Neural cell (in vitro differentiated cells): Measurements from ENCODE around the gene FARSA. TPM values are rescaled to one million over a fixed set of nuclear protein-coding genes. Genes with fewer than 3 reads are reported as not detected.

ENCODE experiments used
- H2AFZ ChIP-seq: fragments of 200-600, 300-800 bp; sonication (generic), shearing (Covaris generic); 2 replicates; pipeline ENCODE4 v1.6.0; 2014; ENCODE audit warnings: low read depth, mild to moderate bottlenecking, antibody characterized with exemption, low read length, moderate library complexity
- H3F3A ChIP-seq: fragments of 200-600 bp; shearing (Covaris generic); 2 replicates; pipeline ENCODE4 v1.6.1; 2016; ENCODE audit warnings: mild to moderate bottlenecking, moderate library complexity, mixed read lengths, antibody characterized with exemption, low read length; ENCODE audit not compliant: insufficient read depth, poor library complexity, severe bottlenecking
- H3K27ac ChIP-seq: fragments of 200-600, 300-800 bp; sonication (generic), shearing (Covaris generic); 2 replicates; pipeline ENCODE4 v1.5.1; 2014; ENCODE audit warnings: mild to moderate bottlenecking, low read length, moderate library complexity
- H3K27me3 ChIP-seq: fragments of 300-800, 200-600 bp; sonication (generic), shearing (Covaris generic); 2 replicates; pipeline ENCODE4 v1.6.0; 2014; ENCODE audit warnings: mild to moderate bottlenecking, low read depth, low read length, moderate library complexity; ENCODE audit not compliant: insufficient read depth
- H3K36me3 ChIP-seq: fragments of 300-800, 200-600 bp; sonication (generic), shearing (Covaris generic); 2 replicates; pipeline ENCODE4 v1.5.1; 2014; ENCODE audit warnings: mild to moderate bottlenecking, antibody characterized with exemption, low read length, moderate library complexity; ENCODE audit not compliant: insufficient read depth
- H3K4me2 ChIP-seq: fragments of 300-800, 200-600 bp; sonication (generic), shearing (Covaris generic); 2 replicates; pipeline ENCODE4 v1.6.0; 2014; ENCODE audit warnings: mild to moderate bottlenecking, low read length
- H3K4me3 ChIP-seq: fragments of 300-800, 200-600 bp; sonication (generic), shearing (Covaris generic); 2 replicates; pipeline ENCODE4 v1.5.1; 2014; ENCODE audit warnings: mild to moderate bottlenecking, low read length, moderate library complexity
- H3K79me2 ChIP-seq: fragments of 200-600 bp; shearing (Covaris generic); replicated peaks from 2 replicates; pipeline ENCODE4 v1.6.0; 2014; ENCODE audit warnings: mild to moderate bottlenecking, low read length, moderate library complexity; ENCODE audit not compliant: insufficient read depth
- H3K9ac ChIP-seq: fragments of 300-800, 200-600 bp; sonication (generic), shearing (Covaris generic); 2 replicates; pipeline ENCODE4 v1.6.1; 2016; ENCODE audit warnings: mild to moderate bottlenecking, low read length, mixed read lengths
- H3K9me2 ChIP-seq: fragments of 200-600 bp; shearing (Covaris generic); 2 replicates; pipeline ENCODE4 v1.6.1; 2016; ENCODE audit warnings: mild to moderate bottlenecking, low read length, mixed read lengths; ENCODE audit not compliant: insufficient read depth
- H3K9me3 ChIP-seq: fragments of 200-600, 300-800 bp; sonication (generic), shearing (Covaris generic); 2 replicates; pipeline ENCODE4 v1.6.1; 2016; ENCODE audit warnings: mild to moderate bottlenecking, mixed run types, low read length, moderate library complexity, mixed read lengths
- H4K20me1 ChIP-seq: fragments of 200-600 bp; shearing (Covaris generic); 2 replicates; pipeline ENCODE4 v1.6.1; 2016; ENCODE audit warnings: mild to moderate bottlenecking, mixed run types; ENCODE audit not compliant: insufficient read depth
- CTCF ChIP-seq: fragments of 450-650 bp; IDR thresholded peaks from 2 replicates; pipeline ENCODE4 v1.5.1; 2014; ENCODE audit warnings: antibody characterized with exemption, mild to moderate bottlenecking, moderate library complexity; ENCODE audit not compliant: poor library complexity, severe bottlenecking
- EP300 ChIP-seq: fragments of 450-650 bp; conservative IDR thresholded peaks from 2 replicates; pipeline ENCODE4 v1.6.1; 2014; ENCODE audit warnings: antibody characterized with exemption, mild to moderate bottlenecking, moderate library complexity; ENCODE audit not compliant: poor library complexity, severe bottlenecking
- EZH2 ChIP-seq: fragments of 200-600, 300-800 bp; shearing (Covaris generic), sonication (generic); IDR thresholded peaks from 2 replicates; pipeline ENCODE4 v1.6.1; 2014; ENCODE audit warnings: antibody characterized with exemption, low read length, borderline replicate concordance, mild to moderate bottlenecking; ENCODE audit not compliant: insufficient read depth, poor library complexity, severe bottlenecking
- MXI1 ChIP-seq: fragments of 450-650 bp; conservative IDR thresholded peaks from 2 replicates; pipeline ENCODE4 v1.6.1; 2014; ENCODE audit warnings: antibody characterized with exemption, mild to moderate bottlenecking; ENCODE audit not compliant: poor library complexity, severe bottlenecking
- POLR2AphosphoS5 ChIP-seq: IDR thresholded peaks from 2 replicates; pipeline ENCODE4 v1.6.1; 2012
- RAD21 ChIP-seq: fragments of 450-650 bp; conservative IDR thresholded peaks from 2 replicates; pipeline ENCODE4 v1.6.1; 2014; ENCODE audit warnings: antibody characterized with exemption, mild to moderate bottlenecking, moderate library complexity
- REST ChIP-seq: IDR thresholded peaks from 2 replicates; pipeline ENCODE4 v1.6.1; 2012; ENCODE audit warnings: borderline replicate concordance
- SMC3 ChIP-seq: fragments of 450-650 bp; conservative IDR thresholded peaks from 2 replicates; pipeline ENCODE4 v1.6.1; 2014; ENCODE audit warnings: antibody characterized with exemption, mild to moderate bottlenecking, moderate library complexity; ENCODE audit not compliant: poor library complexity
- TAF1 ChIP-seq: IDR thresholded peaks from 2 replicates; pipeline ENCODE4 v1.6.1; 2012; ENCODE audit warnings: low read depth
- polyA plus RNA-seq: library from polyadenylated mRNA; depleted of rRNA; stranded (reverse); fragments of >200 nt; gene quantifications from 2 replicates; pipeline ENCODE4 v1.2.3, GENCODE V29; 2014

The FARSA gene
- polyA plus RNA-seq, 1 donor from 2014 or later: 47.6 TPM

DNA sequence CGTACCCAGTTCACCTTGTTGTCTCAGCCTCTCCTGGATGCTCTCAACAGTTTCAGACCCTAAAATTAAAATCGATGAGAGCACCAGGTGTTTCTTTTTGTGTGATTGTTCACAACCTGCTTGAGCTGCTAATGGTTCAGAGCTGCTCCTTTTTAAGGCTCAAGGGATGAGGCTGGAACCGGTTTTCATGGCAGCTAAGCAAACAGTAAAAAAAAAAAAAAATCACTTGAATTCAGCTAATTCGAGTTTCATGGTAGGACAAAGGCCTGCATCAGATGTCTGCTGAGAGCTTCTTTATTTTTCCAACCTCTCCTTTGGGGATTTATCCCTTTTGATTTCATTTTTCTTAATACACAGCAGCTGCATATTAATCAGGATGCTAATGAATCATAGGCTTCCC is 20.9 kb downstream of the FARSA start:
- Histone ChIP-seq H3K9me2 (no peaks in the 10 kb centered on the region), H3K9me3 (no peaks in the 10 kb centered on the region), H3K27ac (no peak overlapping the region), H3K79me2 (no peaks in the 10 kb centered on the region), H3K36me3 (no peaks in the 10 kb centered on the region), H4K20me1 (no peaks in the 10 kb centered on the region), H2AFZ (no peak overlapping the region), H3K4me2 (no peak overlapping the region), H3K27me3 (no peaks in the 10 kb centered on the region), H3K4me3 (no peak overlapping the region), H3F3A (no peaks in the 10 kb centered on the region), H3K9ac (no peak overlapping the region)
- no peak for TF ChIP-seq EP300
- no peak for TF ChIP-seq POLR2AphosphoS5
- TF ChIP-seq MXI1: no peak
- no peak for TF ChIP-seq EZH2

DNA sequence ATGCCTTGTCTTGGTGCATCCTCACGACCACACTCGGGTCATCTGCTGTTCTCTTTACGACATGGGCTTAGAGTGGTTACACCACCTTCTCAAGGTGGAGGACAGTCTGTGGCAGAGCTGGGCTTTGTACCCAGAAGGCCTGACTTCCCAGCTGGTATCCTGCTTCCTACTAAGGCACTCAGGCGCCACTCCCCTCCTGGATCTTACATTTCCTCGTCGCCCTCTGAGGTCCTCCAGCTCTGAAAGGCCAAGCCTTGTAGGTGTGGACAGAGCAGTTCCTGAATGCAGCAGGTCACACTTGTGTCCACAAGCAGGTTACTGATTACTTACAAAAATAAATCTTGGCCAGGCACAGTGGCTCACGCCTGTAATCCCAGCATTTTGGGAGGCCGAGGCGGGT is 26.3 kb downstream of the FARSA start:
- H3K4me3 ChIP-seq: no peak overlapping the region
- H3K9me3 ChIP-seq: no peaks in the 10 kb centered on the region
- TF ChIP-seq REST: no peak
- TF ChIP-seq MXI1: no peak
- TF ChIP-seq POLR2AphosphoS5: no peak
- TF ChIP-seq RAD21: no peak
- TF ChIP-seq CTCF: no peak
- no peak for TF ChIP-seq EZH2
- TF ChIP-seq TAF1: no peak
- no peak for TF ChIP-seq SMC3
- TF ChIP-seq EP300: no peak
- no peaks in the 10 kb centered on the region for H3K9me2 ChIP-seq
- no peaks in the 10 kb centered on the region for H3K36me3 ChIP-seq
- no peak overlapping the region for H3K9ac ChIP-seq
- H3K27me3 ChIP-seq: no peaks in the 10 kb centered on the region
- no peaks in the 10 kb centered on the region for H4K20me1 ChIP-seq
- no peak overlapping the region for H3K27ac ChIP-seq
- no peak overlapping the region for H3K4me2 ChIP-seq
- no peaks in the 10 kb centered on the region for H3F3A ChIP-seq
- H2AFZ ChIP-seq: no peak overlapping the region
- H3K79me2 ChIP-seq: no peaks in the 10 kb centered on the region
